Activated effector memory CD4-positive, alpha-beta T cell treated with Interleukin-2 at 50 U/mL for 16 hours (primary cell): ENCODE measurements around the gene APBB2.

Experiments used
- DNase-seq: peaks from one replicate; pipeline ENCODE4 v3.0.0-alpha.2; 2020

Gene APBB2

DNA sequence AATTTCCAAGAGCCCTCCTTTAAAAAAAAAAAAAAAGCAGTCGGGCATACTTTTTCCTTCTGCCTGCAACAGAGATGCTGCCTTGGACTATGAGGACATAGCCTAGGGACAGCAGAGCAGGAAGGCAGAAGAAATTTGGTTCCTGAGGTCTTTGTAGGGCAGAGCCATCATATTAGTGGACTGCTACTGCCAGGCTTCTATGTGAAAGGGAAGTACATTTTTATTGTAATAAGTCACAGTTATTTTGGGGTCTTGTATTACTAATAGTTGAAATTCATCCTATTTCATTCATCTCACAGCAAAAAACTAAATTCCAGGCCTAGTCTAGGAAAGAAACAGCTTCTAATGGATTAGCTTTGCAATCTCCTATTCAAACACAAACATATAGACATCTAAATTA is 253.4 kb downstream of the APBB2 start:
- no peak for DNase-seq

DNA sequence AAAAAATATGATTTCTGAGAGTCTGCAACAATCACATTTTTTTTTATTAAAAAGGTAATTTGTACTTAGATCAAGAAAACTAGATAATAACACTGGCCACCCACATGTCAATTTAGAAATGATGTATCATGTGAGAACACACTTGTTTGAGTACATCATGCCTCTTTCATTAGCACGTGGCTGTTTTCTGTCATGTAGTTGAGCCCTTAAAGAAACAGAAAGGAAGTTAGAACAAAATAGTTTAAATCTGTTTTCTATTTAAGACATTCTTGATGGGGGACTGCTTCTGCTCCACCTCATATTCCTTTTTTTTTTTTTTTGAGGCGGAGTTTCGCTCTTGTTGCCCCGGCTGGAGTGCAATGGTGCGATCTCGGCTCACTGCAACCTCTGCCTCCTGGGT is 257.1 kb downstream of the APBB2 start:
- no peak for DNase-seq

DNA sequence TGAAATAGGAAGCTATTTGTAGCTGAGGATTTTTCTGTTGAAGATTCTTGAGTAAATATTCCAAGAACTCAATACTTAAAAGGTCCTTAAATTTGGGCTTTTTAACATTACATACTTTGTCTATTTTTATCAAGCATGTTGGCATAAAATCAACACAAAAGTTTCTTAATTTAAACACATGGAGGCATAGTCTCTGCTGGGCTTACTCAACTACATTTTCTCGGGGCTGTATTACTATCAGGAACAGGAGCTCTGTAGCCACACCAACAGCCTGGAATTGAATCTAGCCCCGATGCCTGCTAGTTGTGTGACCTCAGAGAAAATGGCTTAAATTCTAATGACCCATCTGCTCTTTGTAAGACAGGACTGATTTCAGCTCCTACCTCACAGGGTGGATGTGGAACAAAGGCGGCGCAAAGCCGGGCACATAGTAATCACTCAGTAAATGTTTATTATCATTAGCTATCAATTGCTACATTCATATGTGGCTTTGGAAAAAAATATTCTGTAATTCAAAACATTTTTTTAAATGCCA is 257.6 kb downstream of the APBB2 start:
- DNase-seq: no peak

DNA sequence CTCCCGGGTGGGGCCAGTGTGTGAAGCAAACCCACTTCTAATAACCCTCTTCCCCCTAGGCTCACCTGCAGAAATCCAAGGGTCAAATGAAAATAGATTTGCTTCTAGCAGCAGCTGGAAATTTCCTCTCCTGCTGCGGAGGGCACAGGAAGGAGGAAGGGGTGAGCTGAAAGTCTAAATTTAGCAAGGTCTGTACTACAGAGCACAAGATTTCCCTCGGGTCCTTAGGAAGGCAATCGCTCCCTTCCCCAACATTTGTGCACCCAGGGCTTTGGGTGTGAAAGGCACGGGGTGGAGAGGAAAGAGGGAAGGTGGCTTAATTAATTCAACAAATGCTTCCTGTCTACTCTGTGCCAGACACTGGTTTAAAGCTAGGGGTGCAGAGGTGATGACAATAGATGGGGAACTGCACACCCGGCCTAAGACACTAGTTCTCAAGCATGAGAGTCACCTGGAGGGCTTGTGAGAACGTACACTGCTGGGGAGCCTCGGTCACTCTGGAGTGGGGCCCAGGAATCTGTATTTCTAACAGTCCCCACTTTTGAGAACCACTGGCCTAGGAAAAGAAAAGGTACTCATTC is 260.2 kb downstream of the APBB2 start:
- DNase-seq: no peak

DNA sequence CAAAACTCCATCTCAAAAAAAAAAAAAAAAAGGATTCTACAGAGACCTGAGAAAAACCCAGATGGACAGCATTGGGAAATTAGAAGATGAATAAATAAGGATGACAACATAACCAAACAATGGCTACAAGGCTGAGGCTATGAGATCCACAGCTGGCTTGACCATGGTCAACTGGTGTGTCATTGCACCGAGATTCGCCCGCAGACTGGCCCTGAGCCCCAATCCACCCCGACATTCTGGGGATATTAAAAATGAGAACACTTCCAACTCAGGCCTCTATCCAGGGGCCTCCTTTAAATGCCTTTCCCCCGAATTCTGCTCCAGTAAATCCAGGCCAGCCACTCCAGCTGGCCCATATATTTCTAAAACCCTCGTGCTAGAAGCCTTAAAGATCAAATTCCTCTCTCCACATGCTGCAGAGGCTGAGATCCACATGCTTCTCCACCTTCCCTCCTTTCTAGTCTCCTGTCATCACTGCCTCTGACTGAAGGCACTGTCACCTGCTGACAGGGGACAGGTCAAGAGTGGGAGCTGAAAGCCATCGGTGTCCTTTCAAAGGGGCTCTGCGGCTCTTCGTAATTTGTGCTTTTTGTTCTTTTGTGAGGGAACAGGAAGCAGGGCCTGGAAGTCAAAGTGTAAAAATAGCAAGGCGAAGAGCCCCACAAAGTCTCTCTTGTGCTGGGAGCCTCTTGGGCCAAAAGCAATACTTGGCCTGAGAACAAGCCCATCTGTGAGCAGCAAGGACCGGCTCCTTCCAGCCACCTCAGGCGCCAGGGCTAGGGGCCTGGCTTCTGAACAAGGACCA is 260.9 kb downstream of the APBB2 start:
- DNase-seq: no peak

DNA sequence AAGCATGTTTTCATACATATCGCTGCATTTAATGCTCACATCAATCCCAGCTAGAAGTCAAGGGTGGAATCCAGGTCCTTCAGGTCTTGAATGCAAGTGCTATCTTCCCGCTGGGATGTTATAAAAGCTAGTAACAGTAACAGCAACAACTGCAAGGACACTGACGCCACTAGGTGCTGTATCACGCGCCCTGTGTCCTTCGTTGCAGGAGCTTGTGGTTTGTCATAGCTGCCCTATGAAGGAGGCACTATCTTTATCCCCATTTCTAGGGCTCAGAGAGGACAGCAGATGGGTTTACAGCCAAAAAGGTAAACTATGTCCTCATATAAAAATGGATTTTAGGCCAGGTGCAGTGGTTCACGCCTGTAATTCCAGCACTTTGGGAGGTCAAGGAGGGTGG is 261.7 kb downstream of the APBB2 start:
- DNase-seq: no peak

DNA sequence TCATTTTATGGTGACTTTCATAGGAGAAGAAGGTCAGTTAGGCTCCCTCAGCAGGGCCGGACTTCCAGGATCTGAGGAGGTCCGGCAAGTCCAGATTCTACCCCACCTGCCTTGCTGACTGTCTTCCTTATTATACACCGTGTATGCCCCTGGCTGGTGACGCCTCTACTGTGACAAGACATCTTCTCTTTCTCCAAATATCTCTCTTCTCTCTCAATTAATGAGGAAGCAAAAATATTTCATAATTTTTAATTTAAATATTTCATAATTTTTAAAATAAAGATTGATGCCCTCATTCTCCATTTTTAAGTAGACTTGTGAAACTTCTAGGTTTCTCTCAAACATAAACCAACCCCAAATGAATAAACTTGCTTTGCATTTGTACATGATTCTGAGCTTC is 262.1 kb downstream of the APBB2 start:
- DNase-seq: no peak

DNA sequence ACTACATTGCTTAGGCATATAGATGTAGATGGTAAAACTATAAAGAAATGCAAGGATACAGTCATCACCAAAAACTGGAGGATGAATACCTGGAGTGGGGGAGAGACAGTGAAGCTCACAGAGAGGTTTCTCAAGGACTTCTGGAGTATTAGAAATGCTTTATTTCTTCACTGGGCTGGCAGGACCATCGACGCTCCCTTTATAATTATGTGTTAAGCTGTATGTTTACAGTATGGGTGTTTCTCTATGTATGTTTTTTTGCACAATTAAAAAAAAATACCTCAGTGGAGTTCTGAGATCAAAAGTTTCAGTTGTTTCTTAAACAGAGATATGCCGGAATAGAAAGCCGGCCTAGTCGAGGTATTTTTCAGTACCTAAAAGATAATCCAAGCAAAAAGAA is 263.3 kb downstream of the APBB2 start:
- DNase-seq: no peak

DNA sequence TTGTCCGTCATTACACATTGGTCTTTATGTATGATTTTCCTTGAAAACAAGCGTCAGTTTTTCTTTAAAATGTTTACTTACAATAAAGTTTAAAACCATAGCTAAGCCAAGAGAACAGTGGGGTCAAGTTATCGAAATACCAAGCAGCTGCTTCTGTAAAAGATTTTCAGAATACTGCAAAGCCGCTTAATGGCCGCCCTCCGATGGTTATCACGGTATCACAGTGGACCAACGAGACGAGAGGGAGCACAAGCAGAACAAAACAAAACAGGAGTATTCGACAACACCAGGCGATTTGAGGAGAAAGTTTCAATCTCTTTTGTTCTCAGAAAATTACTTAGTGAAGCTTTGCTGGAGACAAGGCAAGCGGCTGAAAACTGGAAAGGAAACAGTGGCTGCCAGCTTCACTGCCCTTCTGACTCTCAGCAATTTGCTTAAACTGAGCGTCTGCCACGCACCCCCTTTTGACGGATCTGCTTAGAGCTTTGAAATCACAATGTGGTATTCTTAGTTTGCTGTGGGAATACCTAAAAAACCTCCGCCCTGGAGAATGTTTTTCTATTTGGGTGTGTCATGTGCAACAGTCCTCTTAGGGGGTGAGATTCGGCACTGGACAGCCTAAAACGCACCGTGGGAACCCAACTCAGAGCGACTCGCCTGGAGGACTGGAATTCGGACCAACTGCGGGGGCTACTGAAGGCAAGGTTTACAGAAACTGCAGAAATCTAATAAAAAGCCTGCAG is 264.8 kb downstream of the APBB2 start:
- no peak for DNase-seq

DNA sequence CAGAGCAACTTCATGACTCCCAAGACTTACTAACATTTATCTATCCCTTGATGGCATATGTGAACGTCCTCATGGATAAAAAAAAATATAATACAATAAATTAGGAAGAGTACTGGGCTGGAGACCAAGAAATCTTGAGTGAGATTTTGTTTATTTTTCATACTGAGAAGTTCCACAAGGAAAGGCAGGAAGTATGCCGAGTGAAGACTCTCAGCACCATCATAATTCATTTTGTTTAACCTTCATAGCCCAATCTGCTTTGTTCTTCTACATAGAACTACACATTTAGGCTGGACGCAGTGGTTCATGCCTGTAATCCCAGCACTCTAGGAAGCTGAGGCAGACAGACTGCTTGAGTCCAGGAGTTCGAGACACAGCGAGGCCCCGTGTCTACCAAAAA is 266.3 kb downstream of the APBB2 start:
- DNase-seq: no peak

DNA sequence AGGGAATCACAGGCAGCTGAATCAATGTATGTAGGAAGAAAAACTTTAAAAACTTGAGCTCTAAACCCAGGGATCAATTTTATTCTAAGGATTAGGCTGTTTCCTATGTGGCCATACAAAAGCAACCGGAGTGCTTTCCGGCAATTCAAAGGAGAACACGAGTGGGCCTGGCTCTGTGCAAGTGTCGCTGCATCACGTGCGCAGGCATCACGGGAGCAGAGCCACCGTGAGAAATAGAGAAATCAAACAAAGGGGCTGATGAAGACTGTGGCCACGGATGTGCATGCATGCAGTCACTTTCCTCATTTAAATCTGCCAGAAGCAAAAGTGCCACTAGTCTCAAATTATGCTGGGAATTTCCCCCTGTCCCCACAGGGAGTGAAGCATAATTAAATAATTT is 267.7 kb downstream of the APBB2 start:
- no peak for DNase-seq

DNA sequence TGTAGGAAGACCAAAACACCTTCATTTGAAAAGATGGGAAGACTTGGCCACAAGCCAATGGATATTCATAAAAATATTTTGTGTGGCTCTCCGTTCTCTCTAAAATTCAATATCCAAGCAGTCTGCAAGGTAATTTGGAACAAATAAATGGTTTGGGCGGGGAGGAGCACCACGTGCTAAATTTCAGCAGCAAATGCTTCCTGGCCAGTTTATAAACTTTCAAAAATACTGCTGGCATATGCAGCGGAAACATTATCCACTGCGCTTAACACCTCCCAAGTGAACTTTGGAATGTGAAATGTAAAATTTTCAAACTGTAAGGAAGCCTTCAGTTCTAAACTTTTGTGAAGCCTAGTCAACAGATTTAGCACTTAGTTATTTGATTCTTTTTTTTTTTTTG is 273.6 kb downstream of the APBB2 start:
- DNase-seq: no peak

DNA sequence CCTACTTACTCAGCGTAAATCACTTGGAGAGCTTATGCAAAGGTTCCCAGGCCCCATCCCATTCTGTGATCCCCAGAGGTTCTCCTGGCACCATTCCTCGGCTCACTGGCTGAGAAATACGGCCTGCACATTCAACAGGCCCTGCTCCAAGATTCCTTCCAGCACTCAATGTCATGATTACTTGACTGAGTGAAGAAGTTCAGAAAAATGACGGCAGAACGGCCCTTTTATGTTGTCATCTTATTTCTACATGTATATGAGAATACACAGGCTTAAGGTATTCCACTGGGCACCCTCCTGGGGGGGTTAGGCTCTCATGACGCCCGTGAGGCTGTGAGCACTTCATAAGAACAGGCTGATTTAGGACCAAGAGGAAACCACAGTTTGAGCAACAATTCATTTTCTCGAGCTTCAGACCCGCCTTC is 274.0 kb downstream of the APBB2 start:
- no peak for DNase-seq

DNA sequence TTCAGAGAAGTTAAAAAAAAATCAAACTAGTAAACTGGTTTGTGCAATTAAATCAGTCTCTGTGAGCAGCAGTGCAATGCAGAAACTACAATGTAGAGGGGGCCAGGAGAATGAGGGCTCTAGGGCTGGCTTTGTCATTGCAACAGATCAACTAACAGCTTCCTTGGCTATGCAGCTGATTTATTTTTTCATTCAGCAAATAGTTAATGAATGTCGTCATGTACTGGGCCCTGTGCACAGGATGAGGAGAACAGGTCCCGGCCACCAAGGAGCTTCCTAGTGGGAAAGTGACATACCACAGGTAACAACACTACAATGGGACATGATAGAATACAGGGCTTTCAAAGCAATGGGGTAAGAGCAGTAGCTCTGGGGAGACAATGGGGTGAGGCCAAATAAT is 274.5 kb downstream of the APBB2 start:
- no peak for DNase-seq

DNA sequence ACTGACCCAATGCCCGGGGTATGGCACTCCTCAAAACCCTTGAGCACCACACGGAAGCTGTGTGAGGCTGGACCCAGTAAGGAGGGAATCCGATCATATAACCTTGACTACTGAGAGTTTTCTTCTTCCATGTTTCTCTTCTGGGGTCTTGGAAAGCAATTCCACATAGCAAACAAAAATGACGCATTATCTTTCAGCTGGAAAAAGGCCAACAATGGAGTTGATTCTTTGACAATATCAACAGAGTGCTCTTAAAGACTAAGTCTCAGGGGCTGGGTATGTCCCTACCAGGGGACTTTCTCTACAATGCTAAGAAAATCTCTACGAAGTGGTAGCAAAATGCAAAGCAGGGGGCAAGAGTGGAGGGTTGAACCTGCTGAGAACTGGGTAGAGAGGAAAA is 276.0 kb downstream of the APBB2 start:
- no peak for DNase-seq

DNA sequence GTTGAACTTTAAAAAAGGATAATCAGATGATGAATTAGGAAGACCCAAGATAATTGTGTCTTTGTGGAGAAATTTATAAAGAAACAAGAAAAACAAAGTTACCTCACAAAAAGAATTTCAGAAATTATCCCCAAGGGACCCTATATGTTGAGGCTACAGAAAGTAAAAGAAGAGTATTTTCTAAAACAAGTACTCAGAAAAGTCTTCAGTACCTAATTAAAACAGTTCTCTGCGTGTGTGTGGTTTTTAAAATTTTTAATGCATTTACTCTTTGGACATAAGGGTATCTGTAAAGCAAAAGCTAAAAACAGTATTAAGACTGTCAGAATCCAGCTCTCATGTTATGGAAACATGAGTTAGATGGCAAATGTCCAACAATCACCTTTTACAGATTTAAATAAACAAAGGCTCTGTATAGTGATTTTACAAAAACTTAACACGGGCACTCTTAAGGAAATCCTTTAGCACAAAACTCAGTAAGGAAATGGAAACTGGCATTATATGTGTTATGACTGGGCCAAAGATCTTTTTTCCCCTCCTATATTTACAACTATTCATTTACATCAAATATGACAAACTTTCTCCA is 277.1 kb downstream of the APBB2 start:
- no peak for DNase-seq

DNA sequence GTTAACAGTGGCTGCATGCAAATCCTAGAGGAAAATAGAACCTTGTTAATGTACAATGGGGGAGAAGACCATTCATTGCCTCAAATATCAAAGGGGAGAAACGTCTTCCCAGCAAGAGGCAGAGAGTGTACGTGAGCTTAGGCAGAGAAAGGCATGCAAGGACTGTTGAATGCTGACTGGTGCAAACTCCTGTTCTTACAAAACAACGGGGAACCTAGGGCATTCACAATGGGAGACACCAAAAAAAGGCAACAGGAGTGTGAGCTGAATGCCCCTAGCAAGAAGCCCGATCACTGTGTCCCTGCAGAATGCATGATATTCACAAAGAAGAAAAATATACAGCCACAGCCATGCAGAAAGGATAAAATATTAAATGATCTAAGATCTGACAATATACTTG is 279.7 kb downstream of the APBB2 start:
- DNase-seq: no peak

DNA sequence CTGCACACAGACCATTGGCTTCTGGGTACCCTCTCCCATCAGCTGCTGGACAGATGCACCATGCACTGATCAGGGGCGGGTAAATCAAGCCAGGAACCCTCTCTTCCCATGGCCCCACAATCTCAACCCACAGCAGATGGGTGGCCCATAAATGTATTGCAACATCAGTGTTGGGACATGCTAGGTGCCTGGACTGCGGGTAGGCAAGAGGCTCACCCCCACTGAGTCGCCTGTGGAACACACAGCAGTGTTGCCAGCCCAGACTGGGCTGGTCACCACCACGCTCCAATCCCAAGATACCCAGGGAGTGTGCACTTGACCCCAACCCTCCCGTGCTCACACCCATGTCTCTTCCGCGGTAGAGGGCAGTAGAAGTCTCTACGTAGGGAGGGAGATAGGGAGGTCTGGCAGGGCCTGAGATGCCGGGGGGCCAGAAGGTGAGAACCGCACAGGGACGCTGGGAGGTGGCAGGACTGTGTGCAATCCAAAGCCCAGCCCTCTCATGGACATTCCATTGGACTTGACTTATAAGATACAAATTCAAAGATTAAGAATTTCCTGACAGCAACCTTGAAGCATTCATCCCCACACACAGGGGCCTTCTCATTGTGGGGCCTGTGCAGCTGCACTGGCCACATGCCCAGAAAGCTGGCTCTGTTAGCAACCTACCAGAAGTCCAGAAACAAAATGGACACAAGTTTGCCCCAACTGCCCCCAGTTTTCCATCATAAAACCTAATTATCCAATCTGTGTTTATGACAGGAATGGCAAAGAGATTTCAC is 280.9 kb downstream of the APBB2 start:
- no peak for DNase-seq

DNA sequence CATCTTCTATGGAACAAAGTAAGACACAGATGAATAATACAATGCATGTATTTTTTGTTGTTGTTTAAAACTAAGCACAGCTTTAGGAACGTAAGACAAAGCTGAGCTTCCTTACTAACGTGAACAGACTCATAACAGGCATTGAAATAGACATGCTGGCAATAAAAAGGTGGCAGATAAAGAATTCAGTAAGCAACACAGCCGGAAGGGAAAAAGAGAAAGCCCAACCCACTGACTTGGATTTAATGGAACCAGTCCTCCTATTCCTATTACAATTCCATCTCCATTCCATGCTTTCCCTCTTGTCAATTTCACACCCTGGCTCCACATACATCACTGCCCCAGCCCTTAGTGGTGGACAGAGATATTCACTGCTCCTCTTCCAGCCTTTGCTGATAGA is 282.5 kb downstream of the APBB2 start:
- DNase-seq: no peak

DNA sequence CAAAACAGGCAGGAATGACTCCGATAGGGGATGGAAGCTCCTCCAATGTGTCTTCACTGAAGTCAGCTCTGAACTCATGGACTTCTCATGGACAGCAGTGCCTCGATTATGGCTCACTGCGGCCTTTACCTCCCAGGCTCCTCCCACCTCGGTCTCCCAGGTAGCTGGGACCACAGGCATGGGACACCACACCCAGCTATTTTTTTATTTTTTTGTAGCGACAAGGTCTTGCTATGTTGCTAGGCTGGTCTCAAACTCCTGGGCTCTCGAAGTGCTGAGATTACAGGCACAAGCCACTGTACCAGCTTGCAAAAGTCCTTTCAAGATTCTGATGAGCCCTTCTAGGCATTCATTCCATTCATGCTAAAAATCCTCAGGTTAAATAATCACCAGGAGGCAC is 283.1 kb downstream of the APBB2 start:
- DNase-seq: no peak

DNA sequence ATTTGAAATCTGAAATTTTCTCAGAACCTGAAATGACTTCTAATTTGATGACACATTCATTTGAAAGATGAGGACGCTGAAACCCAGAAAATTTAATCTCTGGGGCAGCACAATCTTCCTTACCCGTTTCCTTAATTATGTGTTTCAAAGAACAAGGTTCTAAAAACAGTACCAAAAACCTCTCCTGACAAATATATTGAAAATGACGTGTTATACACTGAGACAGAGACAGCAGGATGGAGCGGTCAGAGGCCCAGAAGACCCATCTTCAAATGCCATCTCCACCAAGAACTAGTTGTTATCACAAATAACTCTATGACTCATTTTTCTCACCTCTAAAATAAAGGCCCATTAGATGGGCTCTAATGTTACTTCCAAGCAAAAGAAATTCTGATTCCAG is 287.3 kb downstream of the APBB2 start:
- no peak for DNase-seq

DNA sequence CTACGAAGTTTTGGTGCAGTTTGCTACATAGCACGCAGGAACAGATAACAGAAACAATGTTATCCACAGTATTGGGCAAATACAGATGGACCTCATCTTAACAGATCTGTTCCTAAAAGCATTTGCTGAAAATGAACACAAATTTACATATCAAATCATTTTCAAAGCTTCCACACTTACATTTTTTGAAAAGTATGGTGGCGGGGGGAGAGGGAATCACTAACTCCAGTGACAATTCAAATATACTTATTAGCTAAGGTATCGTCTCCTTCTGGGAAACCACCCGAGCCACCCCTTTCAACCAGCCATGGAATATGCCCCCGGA is 289.6 kb downstream of the APBB2 start:
- no peak for DNase-seq
